Daoy (cell line): Measurements from ENCODE around the gene P2RY12. TPM values are rescaled to one million over a fixed set of nuclear protein-coding genes. Genes with fewer than 3 reads are reported as not detected.
"Not testable (repeated sequence)": the region's sequence is repeated elsewhere in the genome, so short reads cannot be mapped to it uniquely, and the experiment has no call there.

Experiments used
- DNase-seq: peaks from one replicate; pipeline ENCODE4 v3.0.0-alpha.2; 2015; ENCODE audit warnings: low read depth
- total RNA-seq: library from RNA; depleted of rRNA; stranded (reverse); fragments of >200 nt; shearing (Covaris generic); gene quantifications from 2 replicates; pipeline ENCODE4 v1.2.3, GENCODE V29; 2014

P2RY12 gene
- total RNA-seq, 1 experiment from 2014 or later, result not detected

DNA sequence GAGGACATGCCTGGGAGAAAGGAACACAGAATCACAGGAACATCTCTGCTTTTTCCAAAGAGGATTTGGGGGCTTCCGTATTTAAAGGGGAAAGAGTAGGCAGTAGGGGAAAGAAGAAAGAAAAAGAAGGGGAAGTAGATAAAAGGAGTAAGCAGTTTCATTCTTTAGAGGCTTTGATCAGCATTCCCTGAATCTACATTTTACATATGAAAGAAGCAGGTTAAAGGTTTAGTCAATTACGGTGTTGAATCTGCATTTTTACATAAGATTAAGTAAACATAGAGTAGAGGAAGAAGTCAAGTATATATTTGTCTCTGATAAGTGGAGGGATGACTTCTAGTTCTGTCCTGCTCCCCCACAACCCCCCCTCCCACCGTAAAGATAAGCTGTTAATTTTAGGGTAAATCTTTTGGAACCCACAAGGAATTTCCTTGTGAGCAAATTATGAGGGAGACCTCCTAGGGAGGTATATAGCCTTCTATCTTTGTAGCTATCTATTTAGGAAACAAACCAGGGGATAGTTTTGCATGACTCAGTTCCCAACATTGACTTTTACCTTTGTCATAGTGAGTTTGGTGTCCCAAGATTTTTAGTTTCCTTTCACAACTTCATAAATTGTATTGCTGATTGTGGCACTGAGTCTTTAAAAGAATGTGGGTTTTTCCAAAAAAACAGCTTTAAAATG, 8.7 kb upstream of the P2RY12 start:
- peak; percentile 46 for DNase-seq

DNA sequence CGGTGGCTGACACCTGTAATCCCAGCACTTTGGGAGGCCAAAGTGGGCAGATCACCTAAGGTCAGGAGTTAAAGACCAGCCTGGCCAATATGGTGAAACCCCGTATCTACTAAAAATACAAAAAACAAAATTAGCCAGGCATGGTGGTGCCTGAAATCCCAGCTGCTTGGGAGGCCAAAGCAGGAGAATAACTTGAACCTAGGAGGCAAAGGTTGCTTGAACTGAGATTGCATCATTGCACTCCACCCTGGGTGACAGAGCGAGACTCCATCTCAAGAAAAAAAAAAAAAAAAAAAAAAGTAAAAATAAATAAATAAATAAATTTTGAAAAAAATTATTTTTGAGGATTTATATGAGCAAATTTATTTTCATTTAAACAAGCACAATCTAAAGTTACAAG, 7.6 kb upstream of the P2RY12 start:
- not testable (repeated sequence) for DNase-seq

DNA sequence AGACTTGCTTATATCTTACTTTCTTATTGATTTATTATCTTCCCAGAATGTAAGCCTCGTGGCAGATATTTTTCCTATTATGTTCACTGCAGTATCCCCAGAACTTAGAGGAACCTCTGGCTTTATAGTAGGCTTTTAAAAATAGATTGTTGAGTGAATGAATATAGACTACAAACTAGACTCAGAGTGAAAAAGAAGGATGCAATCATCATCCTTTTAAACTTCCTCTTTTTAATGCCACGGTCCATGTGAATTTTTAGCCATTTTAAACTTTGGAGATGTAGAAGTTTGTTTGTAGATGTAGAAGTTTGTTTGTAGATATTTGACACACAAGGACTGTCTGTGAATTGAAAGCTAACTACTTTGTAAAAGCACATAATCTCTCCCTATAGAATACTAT, 7.2 kb upstream of the P2RY12 start:
- DNase-seq, result no peak

DNA sequence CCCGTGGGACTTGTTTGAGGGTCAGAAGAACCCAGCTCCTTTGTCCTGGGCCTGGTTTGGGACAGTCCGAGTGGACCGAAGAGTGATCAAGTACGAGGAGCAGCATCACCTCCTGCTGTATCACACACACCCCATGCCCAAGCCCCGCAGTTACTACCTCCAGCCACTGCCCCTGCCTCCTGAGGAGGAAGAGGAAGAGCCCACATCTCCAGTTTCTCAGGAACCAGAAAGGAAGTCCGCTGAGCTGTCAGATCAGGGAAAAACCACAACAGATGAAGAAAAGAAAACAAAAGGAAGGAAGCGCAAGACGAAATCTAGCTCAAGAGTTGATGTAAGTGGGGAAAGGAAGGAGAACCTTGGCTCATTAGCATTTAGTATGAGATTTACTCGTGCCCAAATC, 3.3 kb upstream of the P2RY12 start:
- DNase-seq, result no peak

DNA sequence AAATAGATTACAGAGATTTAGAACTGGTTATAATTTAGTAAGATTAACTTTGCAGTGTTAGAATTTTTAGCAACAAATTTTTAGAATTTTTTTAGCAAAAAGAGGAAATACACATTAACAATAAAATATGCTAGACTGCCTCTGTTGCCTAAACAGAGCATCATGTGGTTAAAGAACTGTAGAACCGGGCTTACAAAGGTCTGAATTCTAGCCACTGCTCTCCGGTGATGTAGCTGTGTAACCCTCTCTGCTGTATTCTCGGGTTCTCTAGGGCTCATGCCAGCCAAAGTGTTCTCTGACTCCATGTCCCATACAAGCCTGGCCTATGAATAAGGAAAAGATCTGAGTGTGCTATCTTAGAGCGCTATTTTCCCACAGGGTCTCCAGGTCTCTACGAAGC, 2.9 kb upstream of the P2RY12 start:
- DNase-seq, result no peak

DNA sequence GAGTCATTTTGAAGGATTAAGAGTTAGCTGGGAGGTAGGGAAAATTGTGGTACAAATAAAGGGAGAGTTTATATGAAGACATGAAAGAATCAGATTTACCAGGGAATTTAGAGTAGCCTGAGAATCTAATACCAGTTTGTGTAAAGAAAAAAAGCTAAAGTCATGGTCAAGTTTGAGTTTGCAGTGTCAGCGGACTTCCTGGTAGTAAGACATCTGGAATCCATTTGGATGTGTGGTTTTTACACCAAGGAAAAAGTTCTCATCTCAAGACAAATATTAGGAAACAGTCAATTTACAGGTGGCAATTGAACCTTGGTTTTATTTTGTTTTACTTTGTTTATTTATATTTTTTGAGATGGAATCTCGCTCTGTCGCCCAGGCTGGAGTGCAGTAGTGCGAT, 1.5 kb upstream of the P2RY12 start:
- no peak for DNase-seq

DNA sequence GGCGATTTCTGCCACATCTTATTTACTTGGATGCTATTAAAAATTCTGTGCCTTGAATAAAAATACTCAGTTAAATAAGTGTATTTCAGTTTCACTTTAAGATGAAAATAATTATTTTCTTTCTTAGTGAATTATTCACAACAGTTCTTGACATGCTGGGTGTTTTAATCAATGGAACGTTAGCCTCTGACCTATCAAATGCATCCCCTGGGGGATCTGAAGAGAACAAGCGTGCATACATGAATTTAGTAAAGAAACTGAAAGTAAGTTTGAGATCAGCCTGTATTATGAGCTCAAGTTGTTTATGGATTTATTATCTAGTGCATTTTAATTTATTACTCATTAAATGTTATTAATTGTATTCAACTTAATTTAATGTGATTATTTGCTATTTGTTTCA, 597 bp downstream of the P2RY12 start:
- no peak for DNase-seq

DNA sequence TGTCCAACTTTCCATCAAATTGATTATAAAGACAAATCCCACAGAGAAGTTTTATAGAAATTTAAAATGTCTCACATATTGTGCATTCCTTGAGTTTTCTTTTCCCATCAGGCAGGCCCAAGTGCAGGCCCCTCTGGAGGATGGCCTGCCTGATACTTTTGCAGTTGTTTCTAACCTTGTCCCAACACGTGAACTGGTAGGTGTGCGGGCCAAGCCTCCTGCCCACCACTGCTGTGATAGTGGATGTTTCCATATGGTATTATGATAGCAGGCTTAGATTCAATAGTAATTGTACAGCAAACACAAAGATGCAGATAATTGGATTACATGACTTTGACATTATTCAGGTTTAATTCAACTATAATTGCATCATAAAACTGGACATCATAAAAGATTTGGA, 1.4 kb downstream of the P2RY12 start:
- no peak for DNase-seq

DNA sequence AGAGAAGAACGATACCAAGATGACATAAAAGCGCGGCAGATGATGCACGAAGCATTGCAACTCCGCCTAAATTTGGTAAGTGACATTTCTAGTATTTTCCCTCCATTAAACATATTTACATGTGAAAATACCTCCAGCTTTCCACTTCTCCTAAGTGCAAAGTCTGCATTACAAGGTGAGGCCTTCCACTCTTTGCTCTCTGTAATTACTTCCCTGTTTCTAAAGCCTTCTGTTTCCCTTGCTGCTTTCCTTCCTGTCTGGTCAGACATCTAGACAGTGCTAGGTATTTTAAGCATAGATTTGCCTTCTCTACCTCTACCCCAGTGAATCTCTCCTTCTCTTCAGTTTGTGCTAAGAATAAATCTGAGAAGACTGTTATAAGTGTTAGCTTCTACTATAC, 1.9 kb downstream of the P2RY12 start:
- DNase-seq, result no peak

DNA sequence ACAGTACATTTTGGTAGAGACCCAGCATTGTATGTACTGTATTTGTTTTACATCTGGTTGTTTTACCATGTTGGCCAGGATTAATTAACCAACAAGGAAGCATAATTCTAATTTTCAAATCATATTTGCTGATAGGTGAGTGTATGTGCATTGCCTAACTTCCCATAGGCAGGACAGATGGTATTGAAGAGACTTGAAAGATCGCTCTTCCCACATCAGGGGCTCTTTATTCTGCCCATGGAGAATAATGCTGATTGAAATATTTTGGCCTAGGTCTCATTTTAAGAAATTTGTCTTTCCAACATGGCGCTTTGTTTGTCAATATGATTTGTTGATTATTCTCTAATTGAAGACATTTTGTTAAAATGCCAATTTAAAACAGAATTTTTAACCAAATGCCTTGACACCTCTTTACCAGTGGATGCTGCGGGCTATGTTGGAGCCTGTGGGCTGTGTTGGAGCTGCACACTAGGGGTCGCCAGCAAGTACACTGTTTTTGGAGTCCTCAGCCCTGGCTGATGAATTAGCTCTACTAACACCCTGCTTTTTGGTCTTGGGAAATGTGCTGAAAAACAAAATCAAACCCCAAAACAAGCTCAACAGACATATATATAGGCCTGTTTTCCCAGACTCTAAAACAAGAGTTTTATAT, 5.3 kb downstream of the P2RY12 start:
- peak; percentile 43 for DNase-seq

DNA sequence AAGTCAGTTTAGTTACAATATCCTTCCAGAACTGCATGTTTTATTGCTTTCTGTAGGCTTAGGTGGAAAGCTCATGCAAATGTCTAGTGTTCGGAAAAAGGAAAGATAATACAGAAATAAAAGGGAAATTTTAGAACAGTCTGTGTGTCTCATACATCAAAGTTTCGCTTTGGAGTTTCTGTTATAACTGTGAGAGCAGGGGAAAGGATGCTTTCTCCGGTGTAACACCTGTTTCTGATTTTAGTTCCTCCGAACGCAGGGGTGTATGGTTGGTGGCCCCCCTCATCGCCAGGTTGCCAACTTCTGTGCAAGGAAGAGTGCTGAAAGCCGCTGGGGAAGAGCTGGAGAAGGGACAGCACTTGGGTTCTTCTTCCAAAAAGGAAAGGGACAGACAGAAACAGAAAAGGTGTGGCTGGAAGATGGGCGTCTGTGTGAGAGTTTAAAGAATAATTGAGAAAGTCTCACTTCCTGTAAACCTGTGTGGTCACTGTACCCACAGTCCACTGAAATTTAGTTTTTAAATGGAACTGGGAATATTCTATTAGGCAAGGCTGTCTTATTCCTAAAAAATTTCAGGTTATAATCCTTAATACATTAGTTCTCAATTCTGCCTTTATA, 6.7 kb downstream of the P2RY12 start:
- DNase-seq, result no peak

DNA sequence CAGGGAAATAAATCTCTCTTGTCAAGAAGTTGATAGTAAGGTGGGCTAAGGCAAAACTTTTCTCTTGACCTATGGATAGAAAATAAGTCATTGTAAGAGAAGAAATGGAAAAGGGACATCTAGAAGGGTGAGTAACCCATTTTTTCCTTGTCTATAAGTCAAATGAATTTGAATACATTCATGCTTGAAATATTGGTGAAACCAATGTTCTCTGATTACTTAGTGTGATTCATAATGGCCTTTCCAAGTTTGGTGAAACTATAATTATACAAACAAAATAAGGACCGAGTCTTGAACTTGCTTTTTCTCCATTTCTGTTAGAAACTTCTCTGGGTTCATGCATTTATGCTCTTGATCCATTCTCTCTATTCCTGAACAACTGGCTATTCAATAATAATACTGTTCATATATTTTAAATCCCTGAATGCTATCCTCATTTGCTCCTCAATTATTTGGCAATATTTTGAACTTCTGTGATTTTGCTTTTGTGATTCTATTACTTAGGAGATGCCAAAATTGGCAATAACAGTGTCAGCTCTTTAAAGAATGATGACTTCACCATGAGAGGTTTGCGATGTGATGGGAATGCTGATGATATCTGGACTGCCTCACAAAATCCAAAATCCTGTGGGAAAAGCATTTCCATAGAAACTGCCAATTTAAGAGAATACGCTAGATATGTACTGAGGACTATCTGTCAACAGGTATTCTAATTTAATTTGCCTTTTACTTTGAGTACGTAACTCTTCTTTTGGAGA, 12.3 kb downstream of the P2RY12 start:
- no peak for DNase-seq

DNA sequence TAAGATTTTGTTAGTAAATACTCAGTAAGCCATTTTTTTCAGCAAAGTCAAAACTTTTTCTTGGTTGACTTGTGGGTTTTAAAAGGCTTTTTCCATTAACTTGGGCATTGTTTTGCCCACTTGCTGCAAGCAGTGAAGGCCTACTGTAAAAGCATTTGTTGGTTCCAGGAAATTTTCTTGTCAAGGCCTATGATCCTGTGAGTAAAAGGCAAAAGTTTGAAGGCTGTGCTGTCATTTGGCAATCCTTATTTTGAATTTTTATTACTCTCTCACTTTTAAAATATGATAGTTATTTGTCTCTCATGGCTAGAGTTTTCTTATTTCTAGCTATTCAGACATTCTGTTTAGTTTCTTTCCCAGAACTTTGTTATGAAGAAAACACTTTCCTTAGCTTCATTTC, 13.0 kb downstream of the P2RY12 start:
- no peak for DNase-seq

DNA sequence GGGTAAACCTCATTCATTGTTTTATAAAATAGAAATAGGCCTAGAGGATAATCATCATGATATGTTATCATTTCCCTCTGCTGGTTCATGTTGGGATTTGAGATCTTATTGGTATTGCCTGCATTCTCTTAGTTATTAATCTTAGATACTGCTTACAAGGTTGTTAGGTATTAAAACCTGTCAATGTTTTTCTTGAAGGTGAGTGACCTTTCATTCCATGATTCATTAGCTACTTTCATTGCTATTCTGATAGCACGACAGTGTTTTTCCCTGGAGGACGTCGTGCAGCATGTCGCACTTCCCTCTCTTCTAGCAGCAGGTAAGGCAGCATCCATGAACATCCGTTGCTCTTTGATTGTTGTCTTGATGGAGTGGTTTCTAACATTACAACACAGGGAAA, 17.1 kb downstream of the P2RY12 start:
- no peak for DNase-seq

DNA sequence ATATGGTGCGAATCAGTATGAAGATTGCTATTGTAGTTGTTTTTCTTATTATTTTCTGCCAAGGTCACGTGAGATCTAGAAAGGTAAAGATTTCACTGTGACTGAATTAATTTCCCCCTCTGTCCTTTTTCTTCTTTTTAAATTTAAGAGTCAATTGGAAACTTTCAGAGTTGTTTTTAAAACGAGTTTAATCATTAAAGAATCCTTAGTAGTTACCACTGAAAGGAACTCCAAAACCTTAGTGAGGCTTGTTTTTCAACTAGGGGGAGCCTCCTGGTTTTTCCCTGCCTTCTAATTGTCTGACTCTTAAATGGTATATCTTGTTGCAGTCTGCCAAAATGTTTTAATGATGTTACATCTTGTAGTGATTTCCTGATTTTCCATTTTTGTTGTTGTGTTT, 17.6 kb downstream of the P2RY12 start:
- DNase-seq, result no peak

DNA sequence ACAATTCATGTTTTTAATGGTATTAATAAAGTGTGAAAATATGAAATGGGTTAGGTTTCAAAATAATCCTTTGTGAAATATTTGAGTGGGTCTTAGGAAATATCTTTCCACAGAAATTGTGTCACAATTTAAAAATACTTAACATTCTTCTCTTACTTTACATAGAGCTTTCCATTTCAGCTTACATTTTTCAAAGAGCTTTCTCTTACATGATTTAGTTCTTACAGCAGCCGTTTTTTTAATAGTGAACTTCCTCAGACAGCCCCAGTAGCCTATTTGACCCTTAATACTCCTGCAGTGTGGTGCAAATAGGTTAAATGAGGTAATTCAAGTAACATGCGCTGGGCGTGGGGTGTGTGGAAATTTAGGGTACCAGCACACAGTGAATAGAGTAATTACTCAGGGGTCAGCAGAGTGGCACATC, 21.8 kb downstream of the P2RY12 start:
- DNase-seq, result no peak

DNA sequence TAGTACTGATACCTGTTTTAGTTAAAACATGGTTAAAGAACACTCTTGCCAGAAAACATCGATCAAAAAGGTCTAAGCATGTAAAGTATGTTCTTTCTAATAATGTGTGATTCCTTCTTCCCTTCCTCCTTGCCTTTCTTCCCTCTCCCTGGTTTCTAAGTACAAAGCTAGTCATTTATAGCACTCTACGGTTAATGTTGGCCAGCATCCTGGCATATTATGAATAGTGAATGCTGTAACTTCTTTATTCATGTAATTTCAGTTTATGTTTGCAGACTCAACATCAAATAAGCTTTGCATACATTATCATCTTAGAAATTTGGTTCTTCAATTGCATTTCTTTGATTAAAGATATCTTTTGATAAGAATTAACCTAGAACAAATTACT, 27.1 kb downstream of the P2RY12 start:
- DNase-seq, result no peak

DNA sequence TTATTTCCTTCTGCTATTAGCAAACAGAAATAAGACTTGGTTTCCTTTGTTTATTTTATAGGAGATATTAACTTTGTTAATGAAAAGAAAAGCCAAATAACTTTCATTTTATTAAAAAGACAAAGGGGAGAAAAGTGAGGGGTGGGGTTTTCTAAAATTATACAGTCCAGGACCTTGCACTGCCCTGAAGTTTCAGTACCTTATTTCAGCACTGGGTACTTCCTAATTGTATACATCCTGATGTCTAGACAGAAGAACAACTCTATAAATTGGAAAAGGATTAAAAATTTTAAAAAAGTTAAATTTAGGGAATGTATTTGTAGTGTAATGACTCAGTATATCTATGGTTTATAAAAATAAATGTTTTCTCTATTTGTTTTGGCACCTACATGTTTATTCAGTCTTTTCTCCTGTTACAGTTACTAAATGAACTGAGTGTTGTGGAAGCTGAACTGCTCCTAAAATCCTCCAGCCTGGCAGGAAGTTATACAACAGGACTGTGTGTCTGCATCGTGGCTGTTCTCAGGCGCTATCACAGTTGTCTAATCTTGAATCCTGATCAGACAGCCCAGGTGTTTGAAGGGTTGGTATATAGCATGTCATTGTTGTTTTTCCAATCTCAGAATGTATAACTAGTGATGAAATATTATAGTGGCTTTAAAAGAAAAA, 27.6 kb downstream of the P2RY12 start:
- DNase-seq, result no peak

DNA sequence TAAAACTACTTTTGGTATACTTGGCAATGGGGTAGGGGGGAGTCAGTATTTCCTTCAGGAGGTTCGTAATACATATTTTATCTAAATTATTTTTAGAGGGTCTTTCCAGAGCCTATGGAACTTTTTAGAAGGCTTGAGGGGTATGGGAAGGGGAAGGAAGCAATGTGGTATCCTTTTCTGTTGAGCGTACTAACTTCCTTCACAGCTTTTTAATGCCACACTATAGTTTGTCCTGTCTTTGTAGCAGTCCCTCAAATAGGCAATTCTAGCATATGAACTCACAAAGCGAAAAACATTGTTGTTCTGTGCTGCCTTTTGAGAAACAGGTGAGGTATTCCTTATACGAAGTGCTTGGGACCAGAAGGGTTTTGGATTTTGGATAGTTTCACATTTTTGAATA, 32.9 kb downstream of the P2RY12 start:
- DNase-seq, result no peak

DNA sequence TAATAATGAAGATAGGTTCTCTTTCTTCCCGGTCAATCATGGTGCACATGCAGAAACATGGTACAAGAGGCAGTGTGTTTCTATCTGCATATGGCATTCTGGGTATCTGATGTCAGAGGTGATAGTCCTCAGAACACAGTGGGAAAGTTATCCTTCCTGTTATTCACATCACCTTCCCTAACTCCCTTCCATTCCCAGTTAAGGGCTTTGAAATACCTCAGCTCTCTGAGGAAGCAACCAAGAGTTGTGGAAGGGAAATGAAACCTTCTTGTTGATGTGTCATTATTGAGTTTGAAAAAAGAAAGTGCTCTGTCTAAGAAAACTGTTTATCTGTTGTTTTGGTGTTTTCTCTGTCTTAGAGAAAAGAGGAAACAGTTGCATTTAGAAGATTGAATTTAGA, 33.3 kb downstream of the P2RY12 start:
- DNase-seq, result no peak

DNA sequence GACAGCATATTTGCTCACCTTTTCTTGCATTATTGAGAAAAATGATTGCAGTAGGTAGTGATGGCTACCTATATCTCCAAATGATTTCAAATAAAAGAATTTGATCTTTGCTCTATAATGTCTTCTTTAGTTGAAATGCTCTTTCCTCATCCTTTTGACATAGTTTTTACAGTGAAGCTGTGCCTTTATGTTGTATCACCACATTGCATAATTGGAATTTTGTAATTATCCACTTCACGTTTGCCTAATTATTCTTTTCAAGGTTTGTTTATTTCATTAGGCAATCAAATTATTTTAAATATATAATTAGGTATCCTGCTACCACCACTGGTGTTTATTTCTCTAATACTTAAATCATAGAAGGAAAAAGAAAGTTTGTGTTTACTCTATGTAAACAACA, 33.9 kb downstream of the P2RY12 start:
- no peak for DNase-seq

DNA sequence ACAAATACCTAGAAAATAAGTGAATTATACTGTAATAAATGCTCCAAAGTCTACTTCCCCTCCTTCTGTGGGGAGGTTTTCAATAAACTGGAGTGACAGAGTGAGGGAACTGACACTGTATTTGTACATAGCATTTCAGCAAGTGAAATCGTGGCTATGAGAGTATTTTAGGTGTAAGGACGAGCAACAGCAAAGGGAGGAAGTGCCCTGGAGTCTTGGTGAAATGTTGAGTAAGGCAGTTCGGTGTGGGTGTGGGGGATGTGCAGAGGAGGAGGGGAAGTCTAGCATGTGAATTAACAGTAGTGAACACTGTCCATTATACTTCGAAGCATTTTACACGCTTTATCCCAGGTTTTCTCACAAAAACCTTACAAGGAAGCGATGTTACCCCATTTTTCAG, 37.1 kb downstream of the P2RY12 start:
- no peak for DNase-seq
